HEK293T (cell line): ENCODE results near the gene SMYD4.

Experiments
- BHLHE40 ChIP-seq: fragments of 450-650 bp; IDR thresholded peaks from 2 replicates; pipeline ENCODE4 v1.6.1; 2016; ENCODE audit warnings: mild to moderate bottlenecking, moderate library complexity, borderline replicate concordance
- CTBP1 ChIP-seq: fragments of 450-650 bp; IDR thresholded peaks from 2 replicates; pipeline ENCODE4 v1.6.1; 2016; ENCODE audit warnings: borderline replicate concordance
- ELF4 ChIP-seq: fragments of 450-650 bp; IDR thresholded peaks from 2 replicates; pipeline ENCODE4 v1.6.1; 2017; ENCODE audit warnings: antibody characterized with exemption
- FOXA1 ChIP-seq: fragments of 450-650 bp; IDR thresholded peaks from 2 replicates; pipeline ENCODE4 v1.6.1; 2016; ENCODE audit warnings: mild to moderate bottlenecking
- FOXK2 ChIP-seq: fragments of 450-650 bp; IDR thresholded peaks from 2 replicates; pipeline ENCODE4 v1.6.1; 2016; ENCODE audit warnings: mild to moderate bottlenecking
- FOXM1 ChIP-seq: fragments of 450-650 bp; IDR thresholded peaks from 2 replicates; pipeline ENCODE4 v1.6.1; 2017; ENCODE audit warnings: mild to moderate bottlenecking, borderline replicate concordance
- HDGF ChIP-seq: fragments of 450-650 bp; IDR thresholded peaks from 2 replicates; pipeline ENCODE4 v1.6.1; 2017; ENCODE audit warnings: antibody characterized with exemption, borderline replicate concordance
- NFRKB ChIP-seq: fragments of 450-650 bp; IDR thresholded peaks from 2 replicates; pipeline ENCODE4 v1.6.1; 2016; ENCODE audit warnings: mild to moderate bottlenecking, moderate library complexity
- PKNOX1 ChIP-seq: fragments of 450-650 bp; IDR thresholded peaks from 2 replicates; pipeline ENCODE4 v1.6.1; 2016
- SP1 ChIP-seq: fragments of 450-650 bp; IDR thresholded peaks from 2 replicates; pipeline ENCODE4 v1.6.1; 2017
- SUZ12 ChIP-seq: fragments of 450-650 bp; IDR thresholded peaks from 2 replicates; pipeline ENCODE4 v1.6.1; 2016; ENCODE audit warnings: mild to moderate bottlenecking
- TARDBP ChIP-seq: fragments of 450-650 bp; IDR thresholded peaks from 2 replicates; pipeline ENCODE4 v1.6.1; 2016
- ZNF384 ChIP-seq: fragments of 450-650 bp; IDR thresholded peaks from 2 replicates; pipeline ENCODE4 v1.6.1; 2016

DNA sequence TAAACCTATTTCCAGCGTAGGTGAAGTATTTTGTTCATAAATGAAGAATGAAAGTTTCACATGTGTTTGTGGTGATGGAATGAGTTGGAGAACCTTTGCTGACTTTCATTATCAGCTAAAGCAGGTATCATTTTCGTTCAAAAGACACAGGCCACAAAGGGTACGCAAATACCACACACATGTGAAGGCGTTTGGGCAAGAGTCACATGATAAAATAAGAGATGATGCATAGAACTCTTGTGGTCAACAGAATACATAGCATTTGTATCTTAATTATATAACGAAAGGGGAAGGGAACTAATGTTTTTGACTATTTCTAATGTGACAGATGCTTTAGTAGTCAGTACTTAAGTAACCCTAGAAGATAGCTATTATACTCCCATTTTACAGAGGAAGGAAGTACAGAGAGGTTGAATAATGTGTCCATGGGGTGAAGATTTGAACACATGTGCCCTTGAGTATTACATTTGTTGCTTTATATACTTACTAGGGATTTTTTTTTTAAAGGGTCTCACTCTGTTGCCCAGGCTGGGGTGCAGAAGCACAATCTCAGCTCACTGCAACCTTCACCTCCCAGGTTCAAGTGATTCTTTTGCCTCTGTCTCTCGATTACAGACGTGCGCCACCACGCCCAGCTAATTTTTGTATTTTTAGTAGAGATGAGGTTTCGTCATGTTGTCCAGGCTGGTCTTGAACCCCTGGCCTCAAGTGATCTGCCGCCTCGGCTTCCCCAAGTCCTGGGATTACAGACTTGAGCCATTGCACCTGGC is 4.9 kb upstream of the SMYD4 start:
- TF ChIP-seq FOXK2 (no peak), BHLHE40 (no peak), ELF4 (no peak), ZNF384 (no peak), TARDBP (no peak), SUZ12 (no peak), NFRKB (no peak), FOXM1 (no peak), HDGF (no peak), PKNOX1 (no peak), CTBP1 (no peak), FOXA1 (no peak), SP1 (no peak)
